GM21515 (cell line): ENCODE measurements around the gene ATP6V0A4.

ENCODE experiments used
- ATAC-seq: cut with Tn5 transposase; IDR thresholded peaks from one replicate; pipeline ENCODE4 v1.9.1; 2021; ENCODE audit not compliant: unreplicated experiment

Gene ATP6V0A4

DNA sequence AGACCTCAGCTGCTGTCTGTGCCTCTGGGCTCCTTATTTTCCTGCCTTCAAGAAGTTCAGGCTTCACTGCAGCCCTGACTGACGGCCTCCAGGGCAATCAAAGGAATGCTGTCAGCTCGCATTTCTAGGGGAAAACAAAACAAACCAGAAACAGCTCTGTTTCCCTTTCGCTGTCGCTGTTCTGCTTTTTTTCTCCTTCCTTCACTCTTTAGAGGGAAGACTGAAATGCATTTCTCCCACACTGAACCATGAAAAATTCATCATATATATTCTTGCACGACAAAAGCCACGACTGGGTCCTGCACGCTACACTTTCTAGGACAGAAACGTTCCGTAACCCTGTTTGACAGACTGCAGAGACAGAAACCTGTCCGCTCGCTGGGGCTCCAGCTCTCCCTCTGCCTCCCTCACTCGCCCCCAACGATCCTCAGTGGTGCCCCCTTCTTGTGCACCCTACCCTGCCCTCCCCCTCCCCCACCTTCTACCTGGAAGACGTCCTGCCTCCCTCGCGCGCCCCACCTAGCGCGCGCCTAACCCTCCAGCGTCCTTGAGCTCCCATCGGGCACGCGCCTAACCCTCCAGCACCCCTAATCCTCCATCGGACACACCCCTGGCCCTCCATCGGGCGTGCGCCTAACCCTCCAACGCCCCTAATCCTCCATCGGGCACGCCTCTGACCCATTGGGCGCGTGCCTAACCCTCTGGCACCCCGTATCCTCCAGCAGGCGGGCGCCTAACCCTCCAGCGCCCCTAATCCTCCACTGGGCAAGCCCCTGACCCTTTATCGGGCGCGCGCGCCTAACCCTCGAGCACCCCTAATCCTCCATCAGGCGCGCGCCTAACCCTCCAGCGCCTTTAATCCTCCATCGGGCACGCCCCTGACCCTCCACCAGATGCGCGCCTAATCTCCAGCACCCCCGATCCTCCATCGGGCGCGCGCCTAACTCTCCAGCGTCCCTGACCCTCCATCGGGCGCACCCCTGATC lies 134.0 kb downstream of the ATP6V0A4 start:
- no peak for ATAC-seq

GRCh38 chr7:138662991-138663320 lies 135.0 kb downstream of the ATP6V0A4 start:
- ATAC-seq, result no peak

DNA sequence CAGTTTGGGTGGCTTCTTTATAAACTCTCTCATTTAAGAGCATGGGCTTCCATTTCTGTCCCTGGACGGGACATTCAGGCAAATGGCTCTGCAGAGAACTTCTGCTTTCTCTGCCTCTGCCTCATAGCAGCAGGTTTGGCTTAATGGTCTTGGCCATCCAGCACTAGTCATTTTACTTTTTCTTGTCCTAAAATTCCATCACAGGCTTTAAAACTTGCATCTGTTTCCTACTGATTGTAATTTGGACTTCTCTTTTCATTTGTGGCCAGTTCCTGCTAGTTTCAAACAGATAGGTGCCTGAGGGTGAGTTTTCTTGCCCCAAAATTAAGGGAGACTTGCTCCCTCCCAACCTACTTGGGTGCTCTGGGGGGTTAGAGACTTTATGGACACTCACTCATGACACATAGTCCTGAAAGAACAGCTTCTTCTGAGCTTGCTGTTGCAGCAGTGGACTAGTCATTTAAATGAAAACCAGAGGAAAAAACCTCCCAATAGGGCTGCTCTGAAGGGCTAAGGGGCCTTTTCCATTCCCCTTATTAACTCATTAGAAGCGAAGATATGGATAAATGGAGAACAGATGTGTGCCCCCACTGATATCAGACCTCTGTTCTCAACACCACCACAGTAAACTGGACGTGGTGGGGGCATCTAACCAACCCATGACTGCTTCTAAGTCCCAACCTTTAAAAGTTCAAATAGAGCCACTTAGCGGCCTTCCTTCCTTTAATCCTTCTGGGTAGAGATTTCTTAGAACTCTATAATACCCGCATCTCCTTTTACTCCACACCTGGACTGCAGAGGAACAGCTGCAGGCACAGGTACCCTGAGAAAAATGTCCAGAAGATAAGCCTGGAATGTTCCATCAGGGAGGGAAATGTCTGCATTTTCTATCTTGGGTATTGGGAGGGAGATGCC lies 135.7 kb downstream of the ATP6V0A4 start:
- no peak for ATAC-seq

- no peak for ATAC-seq
These were observed 136.8 kb downstream of the ATP6V0A4 start for GRCh38 chr7:138661069-138661635.

DNA sequence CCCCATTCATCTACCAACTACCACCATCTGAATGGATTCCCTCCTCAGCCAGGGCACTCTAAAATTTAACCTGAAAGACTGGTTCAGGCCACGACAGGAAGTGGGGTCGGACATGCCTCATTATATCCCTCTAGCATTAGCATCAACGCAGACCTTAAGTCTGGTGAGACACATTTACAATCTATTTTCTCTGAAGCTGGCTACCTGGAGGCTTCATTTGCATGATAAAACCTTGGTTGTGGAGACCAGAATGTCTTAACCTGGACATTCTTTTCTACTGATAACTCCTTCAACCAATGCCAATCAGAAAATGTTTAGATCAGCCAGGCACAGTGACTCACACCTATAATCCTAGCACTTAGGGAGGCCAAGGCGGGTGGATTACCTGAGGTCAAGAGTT lies 139.1 kb downstream of the ATP6V0A4 start:
- ATAC-seq, result no peak

GRCh38 chr7:138657854-138658386 lies 140.1 kb downstream of the ATP6V0A4 start:
- no peak for ATAC-seq

DNA sequence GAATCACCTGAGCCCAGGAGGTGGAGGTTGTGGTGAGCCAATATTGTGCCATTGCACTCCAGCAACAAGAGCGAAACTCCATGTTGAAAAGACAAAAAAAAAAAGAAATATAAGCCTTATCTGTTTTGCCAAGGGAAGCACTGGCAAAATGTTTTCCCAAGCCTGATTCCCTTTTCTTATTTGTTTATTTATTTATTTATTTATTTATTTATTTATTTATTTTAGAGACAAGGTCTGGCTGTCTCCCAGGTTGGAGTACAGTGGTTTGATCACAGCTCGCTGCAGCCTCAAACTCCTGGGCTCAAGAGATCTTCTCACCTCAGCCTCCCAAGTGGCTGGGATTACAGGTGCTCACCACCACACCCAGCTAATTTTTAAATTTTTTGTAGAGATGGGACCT lies 141.0 kb downstream of the ATP6V0A4 start:
- no peak for ATAC-seq
